Bone marrow (tissue), 2 donors: ENCODE results near the gene RTTN.
"Not testable (repeated sequence)": the region's sequence is repeated elsewhere in the genome, so short reads cannot be mapped to it uniquely, and the experiment has no call there.

Experiments
- DNase-seq, 2 donors: peaks; one replicate each; lab custom pipeline; 2025; lab: John Stamatoyannopoulos, UW

RTTN gene

GRCh38 chr18:70205421-70206397, at the start of gene RTTN:
TSS of gene RTTN (minus strand) at chr18:70205687. CDS start at chr18:70205658, 29 bp downstream.
- peak; percentile 93 to 98 for DNase-seq

GRCh38 chr18:70250781-70251180, 45.3 kb upstream of the RTTN start:
- no peak for DNase-seq

GRCh38 chr18:70249861-70250260, 44.4 kb upstream of the RTTN start:
- not testable (repeated sequence) for DNase-seq

- no peak for DNase-seq
These were observed 43.6 kb upstream of the RTTN start for GRCh38 chr18:70249118-70249517.

GRCh38 chr18:70246061-70246466, 40.6 kb upstream of the RTTN start:
- DNase-seq, result no peak

GRCh38 chr18:70243131-70243929, 37.8 kb upstream of the RTTN start:
- no peak for DNase-seq

GRCh38 chr18:70236921-70237320, 31.4 kb upstream of the RTTN start:
- DNase-seq, result not testable (repeated sequence)

GRCh38 chr18:70235478-70235877, 30.0 kb upstream of the RTTN start:
- no peak for DNase-seq

- no peak for DNase-seq
These were observed 29.4 kb upstream of the RTTN start for GRCh38 chr18:70234667-70235459.

GRCh38 chr18:70233974-70234373, 28.5 kb upstream of the RTTN start:
- no peak for DNase-seq

GRCh38 chr18:70232261-70232660, 26.8 kb upstream of the RTTN start:
- no peak for DNase-seq

GRCh38 chr18:70229639-70230038, 24.2 kb upstream of the RTTN start:
- DNase-seq, result no peak

- no peak for DNase-seq
These were observed 23.0 kb upstream of the RTTN start for GRCh38 chr18:70228536-70228935.

- no peak for DNase-seq
These were observed 22.0 kb upstream of the RTTN start for GRCh38 chr18:70227438-70227837.

GRCh38 chr18:70221915-70222278, 16.4 kb upstream of the RTTN start:
- no peak for DNase-seq

GRCh38 chr18:70221156-70221914, 15.8 kb upstream of the RTTN start:
- DNase-seq, result no peak

GRCh38 chr18:70220628-70221027, 15.1 kb upstream of the RTTN start:
- DNase-seq, result no peak

GRCh38 chr18:70219688-70220087, 14.2 kb upstream of the RTTN start:
- no peak for DNase-seq

GRCh38 chr18:70216788-70217187, 11.3 kb upstream of the RTTN start:
- no peak for DNase-seq

- no peak for DNase-seq
These were observed 1.7 kb upstream of the RTTN start for GRCh38 chr18:70207181-70207580.

GRCh38 chr18:70200286-70200685, 5.2 kb downstream of the RTTN start:
- no peak for DNase-seq
